ENCODE results near the gene GAB2.

GRCh38 chr11:78211565-78211964, 206.1 kb downstream of the GAB2 start:
- no peak for TF ChIP-seq CTCF (IDR thresholded peaks at IDR 0.05)
- no peak for TF ChIP-seq POLR2A (IDR thresholded peaks at IDR 0.05)

Data from tibial nerve (tissue), 3 donors.